ENCODE results near the gene RYR3.

RYR3 gene

DNA sequence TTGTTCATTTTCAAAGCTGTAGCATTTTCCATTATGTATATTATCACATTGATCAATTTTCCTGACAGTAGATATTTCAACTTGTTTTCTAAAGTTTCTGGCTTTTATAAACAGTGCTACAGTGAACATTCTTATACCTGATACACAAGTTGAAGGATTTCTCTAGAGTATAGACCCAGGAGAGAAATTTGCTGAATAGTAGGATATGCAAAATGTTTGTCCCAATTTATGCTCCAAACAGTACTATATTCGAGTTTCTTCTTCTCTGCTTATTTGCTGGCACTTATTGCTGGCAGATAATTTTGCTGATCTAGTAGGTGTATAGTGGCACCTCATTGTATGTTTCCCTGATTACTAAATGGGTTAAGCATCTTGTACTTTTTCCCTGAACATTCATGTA lies 540.3 kb downstream of the RYR3 start:
- DNase-seq, result no peak

DNA sequence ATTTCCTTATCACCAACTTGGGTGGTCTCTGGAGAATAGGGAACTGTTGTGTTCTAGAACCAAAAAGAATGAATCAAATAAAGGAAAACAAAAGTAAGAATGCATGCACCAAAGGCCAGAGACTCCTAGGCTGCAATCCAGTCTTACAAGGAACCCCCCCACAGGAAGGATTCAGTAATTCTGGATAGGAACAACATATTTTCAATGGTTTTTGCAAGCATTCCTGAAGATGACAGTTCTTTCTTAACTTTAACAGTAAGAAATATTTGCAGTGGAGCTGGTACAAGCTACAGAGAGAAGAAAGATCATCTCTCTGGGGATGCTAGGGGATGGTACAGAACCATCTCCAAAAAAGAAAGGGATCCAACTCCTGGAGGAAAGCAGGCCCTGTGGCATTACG lies 541.3 kb downstream of the RYR3 start:
- DNase-seq, result no peak

DNA sequence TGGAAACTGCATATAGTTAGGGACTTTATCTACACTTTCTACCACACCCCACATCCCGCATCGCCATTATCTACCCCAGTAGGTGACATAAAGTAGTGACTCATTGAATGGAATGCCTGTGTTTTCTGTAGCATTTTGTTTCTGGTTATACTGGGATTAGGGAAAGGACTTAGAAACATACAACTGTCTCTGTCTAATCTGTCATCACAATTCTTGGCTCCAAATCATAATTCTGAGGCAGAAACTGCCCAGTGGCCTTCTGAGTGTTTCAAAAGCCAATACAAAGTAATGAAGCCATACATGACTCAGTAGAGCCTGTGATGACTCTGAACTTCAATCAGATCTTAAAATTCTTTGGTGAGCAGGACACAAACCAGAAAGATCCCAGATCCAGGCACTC lies 541.8 kb downstream of the RYR3 start:
- no peak for DNase-seq

DNA sequence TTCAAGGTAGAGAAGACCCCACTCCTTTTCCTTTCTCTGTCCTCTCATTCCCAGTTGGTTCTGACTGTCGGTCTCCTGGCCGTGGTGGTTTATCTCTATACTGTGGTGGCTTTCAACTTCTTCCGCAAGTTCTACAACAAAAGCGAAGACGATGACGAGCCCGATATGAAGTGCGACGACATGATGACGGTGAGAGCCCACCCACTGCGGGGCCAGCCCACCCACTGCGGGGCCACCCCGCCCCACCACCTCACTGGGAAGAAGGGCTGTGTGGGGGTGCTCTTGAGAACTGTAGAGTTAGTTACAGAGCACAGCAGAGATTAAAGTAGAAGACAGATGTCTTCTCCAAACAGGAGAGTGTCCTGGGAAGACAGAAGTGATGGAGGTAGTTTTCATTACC lies 547.0 kb downstream of the RYR3 start:
- DNase-seq, result no peak

DNA sequence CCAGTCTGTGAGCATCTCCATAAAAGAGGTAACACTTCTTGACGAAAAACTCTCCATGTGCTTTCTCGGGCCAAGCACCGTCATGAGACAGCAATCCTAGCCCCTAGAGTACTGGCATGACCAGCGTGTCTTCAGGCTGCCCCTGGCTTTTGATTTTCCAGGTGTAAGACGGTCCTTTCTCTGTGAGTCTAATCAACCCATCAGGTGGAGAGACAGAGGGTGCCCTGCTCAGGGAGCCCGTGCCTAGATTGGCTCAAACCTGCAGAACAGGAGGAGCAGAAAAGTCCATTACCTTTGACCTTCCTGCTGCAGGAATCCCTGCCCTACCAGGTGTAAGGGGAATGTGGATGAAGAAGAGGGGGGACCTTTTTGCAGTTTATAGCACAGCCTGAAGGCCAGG lies 548.1 kb downstream of the RYR3 start:
- no peak for DNase-seq

DNA sequence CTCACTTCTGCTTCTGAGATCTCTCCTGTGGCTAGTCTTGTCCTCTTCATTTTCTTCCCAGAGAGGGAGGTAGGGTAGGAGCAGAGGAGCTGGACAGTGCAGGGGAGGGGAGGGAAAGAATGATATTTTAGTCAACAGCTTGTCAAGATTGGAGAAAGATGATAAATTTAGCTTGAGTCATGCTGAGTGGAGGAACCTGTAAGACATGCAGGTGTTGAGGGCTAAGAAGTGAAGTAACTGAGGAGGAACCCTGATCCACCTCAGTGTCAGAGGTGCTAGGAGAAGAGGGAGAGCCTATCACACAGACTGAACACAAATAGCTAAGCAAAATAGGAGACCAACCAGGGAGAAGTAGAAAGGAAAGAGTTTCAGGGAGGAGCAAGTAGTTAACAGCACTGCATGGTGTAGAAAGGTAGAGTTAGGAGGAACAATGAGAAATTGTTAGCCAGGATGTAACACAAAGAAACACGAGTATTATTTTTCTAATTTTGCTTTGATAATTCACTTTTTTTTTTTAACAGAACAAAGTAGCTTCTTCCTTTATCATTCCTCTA lies 549.3 kb downstream of the RYR3 start:
- no peak for DNase-seq

DNA sequence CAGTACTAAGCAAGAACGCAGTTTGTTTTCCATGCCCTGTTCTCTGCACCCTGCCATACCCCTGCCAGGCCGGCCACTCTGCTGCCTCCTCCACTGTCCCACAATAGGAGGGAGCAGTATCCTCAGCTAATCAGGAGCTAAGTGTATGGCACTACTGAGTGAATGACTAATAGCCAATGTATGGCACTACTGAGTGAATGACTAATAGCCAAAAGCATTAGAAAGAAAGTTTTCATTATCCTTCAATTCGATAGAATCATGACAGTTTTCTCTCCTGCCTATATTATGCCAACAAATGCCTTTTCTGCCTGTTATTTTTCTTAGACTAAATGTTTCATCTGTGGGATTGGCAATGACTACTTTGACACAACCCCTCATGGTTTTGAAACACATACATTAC lies 550.0 kb downstream of the RYR3 start:
- no peak for DNase-seq

DNA sequence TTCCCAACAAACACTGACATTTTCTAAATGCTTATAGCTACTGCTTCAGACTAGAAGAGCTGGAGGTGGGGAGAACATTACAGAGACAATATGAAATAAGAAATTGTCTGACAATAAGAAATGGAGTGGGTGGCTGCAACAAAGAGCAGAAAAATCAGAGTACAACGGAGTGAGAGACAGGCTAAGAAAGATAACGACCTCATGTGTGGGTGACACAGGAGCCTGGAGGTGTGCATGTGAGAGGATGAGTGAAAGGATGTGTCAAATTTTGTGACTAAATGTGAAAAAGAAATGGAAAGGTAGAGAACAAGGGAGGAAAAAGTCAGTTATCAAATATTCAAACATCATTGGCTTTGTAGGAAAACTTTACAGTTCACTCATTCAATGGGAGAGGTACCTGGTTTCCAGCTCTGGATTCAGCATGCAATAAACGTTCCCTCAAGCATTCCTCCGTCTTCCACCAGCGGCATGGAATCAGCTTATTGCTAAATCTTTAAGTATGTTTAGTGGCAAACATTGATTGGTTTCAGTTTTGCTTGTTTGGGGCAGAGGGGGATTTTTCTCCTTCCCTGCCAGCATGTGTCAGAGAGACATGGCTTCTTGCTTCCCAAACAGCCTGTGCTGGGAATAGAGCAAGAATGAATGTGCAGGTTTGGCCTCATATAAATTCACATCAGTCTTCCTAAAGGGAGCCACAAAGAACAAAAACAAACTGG lies 553.8 kb downstream of the RYR3 start:
- no peak for DNase-seq

DNA sequence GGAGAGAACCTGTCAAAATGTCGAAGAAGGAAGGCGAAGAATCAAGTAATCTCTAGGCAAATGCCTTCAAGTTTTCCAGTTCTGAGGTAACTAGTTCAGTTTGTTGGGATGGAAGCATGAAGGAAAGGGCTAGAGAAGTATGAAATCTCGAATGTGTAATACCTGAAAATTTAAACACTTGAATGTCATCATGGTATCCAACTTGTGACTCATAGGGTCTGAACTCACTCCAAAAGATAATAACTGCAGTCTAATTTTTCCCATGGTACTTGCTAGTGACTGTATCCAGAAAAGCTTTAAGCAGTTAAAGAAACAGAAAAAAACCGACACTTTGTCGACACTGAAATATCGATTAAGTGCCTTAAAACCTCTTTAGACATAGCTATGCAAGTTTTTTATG lies 554.6 kb downstream of the RYR3 start:
- no peak for DNase-seq

DNA sequence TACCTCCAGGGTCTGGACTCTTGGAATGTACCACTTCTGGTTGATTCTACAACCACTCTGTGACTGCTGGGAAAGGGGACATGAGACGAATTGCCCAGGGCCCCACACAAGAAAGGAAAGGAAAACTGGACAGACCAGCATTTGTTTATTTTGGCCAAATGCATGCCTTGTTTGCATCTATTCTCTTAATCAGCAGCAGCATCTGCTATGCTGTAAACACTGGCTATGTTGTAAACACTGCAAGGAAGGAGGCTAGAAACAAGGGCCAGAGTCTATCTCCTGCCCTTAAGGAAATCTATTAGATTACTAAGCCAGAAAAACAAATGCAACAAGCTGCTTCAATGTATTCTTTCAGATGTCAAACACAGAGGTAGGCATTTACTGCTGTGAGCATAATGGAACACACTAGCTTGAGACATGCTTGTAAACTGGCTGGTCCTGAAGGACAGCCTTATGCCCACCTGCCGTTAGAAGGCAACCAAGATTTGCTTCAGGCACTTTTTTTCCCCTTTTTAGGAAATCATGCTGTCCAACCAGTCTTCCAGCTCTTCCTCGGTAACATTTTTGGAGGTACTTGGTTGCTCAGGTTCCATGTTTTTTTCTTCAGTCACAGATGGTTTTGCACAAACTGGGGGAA lies 555.5 kb downstream of the RYR3 start:
- DNase-seq, result no peak

DNA sequence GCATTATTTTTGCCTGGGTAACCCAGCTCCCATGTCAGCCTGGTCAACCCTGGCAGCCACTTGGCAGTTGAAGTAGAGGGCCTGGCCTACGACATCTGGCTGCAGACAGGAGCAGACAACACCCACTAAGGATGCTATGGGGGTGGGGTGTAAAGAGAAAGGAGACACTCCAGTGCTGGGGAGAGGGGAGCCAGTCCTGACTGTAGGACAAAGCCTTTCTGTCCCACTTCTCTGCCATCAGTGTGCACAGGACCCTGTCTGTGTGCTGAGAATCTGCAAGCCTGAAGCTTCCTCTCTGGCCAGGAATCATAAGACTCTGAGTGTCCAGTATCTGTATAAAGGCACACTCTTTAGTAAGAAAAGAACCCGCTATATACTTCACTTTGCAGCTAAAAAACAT lies 561.2 kb downstream of the RYR3 start:
- DNase-seq, result no peak

DNA sequence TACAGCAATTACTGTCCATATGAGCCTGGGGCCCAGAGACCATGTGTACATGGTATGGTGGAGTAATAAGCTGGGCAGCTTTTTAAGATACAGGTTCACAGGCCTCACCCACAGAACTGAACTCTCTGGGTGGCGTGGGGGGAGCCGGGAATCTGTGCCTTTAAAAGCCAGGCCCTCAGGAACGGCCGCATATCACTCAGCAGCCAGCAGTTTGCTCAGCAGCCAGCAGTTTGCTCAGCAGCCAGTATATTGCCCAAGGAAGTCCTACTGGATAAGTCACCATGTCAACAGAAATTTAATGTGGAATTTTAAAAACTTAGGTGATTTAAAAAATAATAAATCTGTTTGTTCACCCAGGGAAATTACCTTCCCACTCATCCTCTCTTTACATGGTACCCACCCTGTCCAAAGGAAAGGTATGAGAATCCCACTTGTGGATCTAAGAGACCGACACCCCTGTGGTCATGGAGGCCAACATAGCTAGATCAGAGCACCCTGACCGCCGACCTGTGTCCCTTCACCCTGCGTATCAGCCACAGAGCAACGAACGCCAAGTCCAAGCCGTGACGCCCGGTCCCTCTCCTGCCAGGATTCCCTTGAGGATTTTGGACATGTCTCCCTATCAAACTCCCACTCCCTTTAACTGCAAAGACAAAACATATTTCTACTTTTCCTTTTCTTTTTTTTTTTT lies 561.8 kb downstream of the RYR3 start:
- no peak for DNase-seq

DNA sequence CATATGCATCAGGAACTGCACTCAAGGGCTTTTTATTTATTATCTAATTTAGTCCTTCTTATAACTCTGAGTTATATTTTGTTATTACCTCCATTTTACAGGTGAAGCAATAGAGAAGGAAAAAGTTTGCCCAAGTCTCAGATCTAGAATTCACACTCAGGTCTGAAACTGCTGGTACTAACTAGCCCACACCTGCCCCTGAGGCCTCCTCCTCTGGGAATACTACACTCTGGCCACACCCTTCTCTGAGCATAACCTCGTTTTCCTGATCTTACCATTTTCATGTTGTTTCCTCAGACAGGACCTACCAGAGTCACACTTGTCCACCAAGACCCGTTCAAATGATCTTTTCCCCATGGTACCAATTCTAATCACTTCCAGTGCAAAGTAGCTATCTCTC lies 563.4 kb downstream of the RYR3 start:
- DNase-seq, result no peak

DNA sequence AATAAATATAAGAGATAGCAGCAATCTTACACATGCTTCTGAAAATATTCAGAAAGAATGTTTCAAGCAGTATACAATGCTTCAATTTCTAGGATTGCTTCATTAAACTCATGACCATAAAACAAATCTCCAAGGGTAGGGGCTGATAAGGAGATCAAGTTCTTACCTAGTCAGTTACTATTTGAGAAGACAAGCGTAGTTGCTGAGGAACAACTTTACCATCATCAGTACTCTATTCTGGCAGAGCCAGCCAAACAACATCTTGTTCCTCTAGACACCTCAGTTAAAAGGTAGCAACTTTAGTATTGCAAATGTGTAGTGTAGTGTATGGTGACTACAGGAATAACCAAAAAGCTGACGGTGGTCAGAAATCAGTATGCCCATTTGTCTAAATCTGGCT lies 572.2 kb downstream of the RYR3 start:
- no peak for DNase-seq

DNA sequence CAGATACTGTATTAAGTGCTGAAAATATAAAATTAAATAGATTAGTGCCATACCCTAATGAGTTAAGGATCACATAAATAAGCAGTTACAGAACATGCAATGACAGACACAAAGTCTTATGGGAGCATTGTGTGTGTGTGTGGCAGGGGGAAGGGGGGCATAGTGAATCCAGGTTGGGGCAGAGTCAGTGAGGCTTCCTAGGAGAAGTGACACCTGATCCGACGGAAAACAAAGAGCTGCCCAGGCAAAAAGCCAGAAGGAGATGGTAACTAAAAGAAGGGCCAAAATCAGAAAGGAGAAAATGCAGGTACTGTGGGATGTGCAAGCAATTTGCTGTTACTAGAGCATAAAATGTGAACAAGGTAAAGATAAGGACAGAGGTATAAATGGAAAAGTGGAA lies 577.4 kb downstream of the RYR3 start:
- DNase-seq, result no peak

DNA sequence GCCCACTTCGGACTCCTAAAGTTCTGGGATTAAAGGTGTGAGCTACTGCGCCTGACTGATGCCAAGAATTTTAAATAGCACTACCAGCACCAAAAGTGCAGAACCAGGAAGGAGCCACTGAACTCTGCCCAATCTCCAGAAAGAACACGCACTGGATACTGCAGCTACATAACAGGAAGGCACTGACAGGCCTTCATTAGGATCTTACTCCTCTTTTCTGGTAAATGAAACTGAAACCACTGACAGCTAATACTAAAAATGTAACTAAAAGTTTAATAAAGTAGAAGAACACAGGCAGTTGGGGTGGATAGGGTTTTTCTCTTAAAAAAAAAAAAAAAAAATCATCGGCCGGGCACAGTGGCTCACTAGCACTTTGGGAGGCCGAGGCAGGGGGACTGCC lies 583.4 kb downstream of the RYR3 start:
- no peak for DNase-seq

DNA sequence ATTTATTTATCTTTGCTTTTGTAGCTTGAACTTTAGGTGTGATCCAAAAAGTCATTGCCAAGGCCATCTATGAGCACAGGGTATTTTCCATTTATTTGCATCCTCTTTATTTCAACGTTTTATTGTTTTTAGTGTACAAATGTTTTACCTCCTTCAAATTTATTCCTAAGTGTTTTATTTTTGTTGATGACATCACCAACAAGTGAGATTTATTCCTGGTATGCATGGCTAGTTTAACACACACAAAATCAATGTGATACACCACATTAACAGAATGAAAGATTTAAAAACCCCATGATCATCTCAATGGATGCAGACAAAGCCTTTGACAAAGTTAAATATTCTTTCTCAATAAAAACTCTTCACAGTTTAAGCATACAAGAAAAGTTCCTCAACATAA lies 591.3 kb downstream of the RYR3 start:
- no peak for DNase-seq

DNA sequence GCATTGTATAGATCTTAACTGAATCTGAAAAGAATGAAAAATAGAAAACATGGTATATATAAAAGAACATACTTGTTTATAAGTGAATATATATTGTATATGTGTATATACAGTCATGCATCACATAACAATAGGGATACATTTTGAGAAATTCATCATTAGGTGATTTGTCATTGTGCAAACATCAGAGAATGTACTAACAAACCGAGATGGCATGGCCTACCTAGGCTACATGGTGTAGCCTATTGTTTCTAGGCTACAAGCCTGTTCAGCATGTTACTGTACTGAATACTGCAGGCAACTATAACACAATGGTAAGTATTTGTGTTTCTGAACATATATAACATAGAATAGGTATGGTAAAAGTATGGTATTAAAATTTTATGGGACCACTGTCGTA lies 592.9 kb downstream of the RYR3 start:
- no peak for DNase-seq

DNA sequence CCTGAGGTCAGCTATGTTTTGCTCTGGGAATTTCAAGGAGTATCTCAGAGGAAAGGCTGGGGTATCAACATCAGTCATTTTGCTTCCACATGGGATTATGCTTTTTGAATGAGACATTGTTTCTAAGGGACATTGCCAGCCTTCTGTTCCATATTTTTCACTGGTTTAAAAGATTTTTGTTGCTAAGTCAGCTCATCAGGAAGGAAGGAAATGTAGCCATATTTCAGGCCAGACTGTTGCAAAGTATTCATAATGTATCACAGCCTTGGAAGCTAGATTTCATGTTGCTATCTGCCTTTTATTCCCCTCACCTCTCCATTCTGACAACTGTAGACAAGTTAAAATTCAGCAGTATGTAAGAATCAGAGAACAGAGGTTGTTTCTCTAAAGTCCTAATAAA lies 596.6 kb downstream of the RYR3 start:
- no peak for DNase-seq

DNA sequence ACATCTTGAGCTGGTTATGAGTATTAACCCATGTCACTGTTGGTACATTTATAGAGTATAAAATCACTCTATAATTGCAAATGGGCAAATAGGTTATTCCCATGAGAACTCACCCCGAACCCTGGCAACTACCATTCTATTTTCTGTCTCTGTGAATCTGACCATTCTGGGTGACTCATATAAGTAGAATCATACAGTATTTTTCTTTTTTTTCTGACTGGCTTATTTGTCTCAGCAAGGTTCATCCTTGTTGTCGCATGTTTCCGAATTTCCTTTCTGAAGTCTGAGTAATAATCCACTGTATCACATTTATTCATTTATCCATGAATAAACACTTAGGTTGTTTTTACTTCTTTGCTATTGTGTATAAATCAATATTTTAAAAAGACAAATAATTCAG lies 597.6 kb downstream of the RYR3 start:
- no peak for DNase-seq

DNA sequence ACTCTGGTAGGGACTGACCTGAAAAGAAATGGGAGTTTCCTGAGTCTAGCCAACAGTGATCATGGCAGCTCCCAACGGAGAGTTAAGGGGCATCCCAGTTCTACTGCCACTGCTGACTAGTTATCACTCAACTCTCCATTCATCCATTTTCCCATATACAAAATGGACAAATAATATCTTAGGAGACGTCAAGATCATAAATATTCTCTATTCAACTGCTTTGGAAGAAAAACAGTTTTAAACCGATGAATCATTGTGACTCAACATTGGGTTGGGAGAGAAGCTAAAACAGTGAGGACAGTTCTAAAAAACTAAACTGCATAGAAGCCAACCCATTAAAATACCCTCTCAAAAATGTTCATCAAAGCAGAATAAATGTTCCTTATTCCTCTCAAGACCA lies 600.0 kb downstream of the RYR3 start:
- DNase-seq, result no peak

DNA sequence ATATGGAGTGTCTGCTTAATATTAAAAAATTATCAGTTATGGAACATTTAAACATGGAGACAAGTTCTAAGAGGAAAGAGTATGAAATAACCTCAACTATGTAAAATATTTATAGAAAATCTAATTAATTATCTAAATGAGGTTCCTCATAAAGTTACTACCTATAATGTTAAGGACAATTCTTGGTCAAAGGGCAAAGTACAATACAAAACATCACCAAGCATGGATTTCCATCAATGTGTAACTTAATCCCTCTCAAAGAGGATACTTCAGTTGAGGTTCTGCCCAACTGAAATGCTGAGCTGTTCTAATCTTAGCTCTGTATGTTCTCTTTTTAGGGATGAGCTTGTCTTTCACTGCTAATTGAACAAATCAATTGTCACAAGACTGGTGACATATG lies 601.6 kb downstream of the RYR3 start:
- no peak for DNase-seq

DNA sequence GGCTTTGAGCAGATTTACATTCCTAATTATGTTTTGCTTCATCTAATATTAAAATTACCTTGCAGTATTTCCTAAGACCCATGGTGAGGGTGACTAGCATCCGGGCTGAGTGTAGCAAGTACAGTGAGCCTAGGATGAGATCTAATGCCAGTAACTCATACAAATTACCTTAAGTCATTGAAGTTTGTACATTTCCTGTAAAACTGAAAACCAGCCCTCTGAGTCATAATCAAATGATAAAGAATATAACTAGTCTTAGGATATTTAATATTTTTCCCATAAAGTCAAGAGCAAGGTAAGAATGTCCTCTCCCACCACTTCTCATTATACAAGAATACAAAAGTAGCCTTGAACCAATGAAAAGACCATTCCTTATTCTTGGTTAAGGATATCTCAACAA lies 602.7 kb downstream of the RYR3 start:
- no peak for DNase-seq
